DOHH2 (cell line): ENCODE data around the gene ACOT9.

Experiments
- H3F3A ChIP-seq: fragments of 200-600 bp; sonication (generic), shearing (Covaris generic); 2 replicates; pipeline ENCODE4 v1.6.0; 2016; ENCODE audit warnings: antibody characterized with exemption, mild to moderate bottlenecking; ENCODE audit not compliant: control insufficient read depth, insufficient read depth
- H3K27ac ChIP-seq: fragments of 200-600 bp; sonication (generic); 2 replicates; pipeline ENCODE4 v1.5.1; 2014; ENCODE audit warnings: low read depth, mild to moderate bottlenecking, low read length, moderate library complexity
- H3K27me3 ChIP-seq: fragments of 200-600 bp; sonication (generic); 2 replicates; pipeline ENCODE4 v1.6.1; 2014; ENCODE audit warnings: mild to moderate bottlenecking, low read length, mixed read lengths; ENCODE audit not compliant: control insufficient read depth
- H3K36me3 ChIP-seq: fragments of 200-600 bp; sonication (generic); 2 replicates; pipeline ENCODE4 v1.6.1; 2014; ENCODE audit warnings: mild to moderate bottlenecking, low read length, moderate library complexity, mixed read lengths; ENCODE audit not compliant: control insufficient read depth
- H3K4me1 ChIP-seq: fragments of 200-600 bp; sonication (generic); 2 replicates; pipeline ENCODE4 v1.6.1; 2014; ENCODE audit warnings: mild to moderate bottlenecking, low read length, mixed read lengths; ENCODE audit not compliant: control insufficient read depth
- H3K4me2 ChIP-seq: fragments of 200-600 bp; sonication (generic); 2 replicates; pipeline ENCODE4 v1.6.0; 2014; ENCODE audit warnings: mild to moderate bottlenecking, low read length, moderate library complexity
- H3K4me3 ChIP-seq: fragments of 200-600 bp; sonication (generic); 2 replicates; pipeline ENCODE4 v1.5.1; 2014; ENCODE audit warnings: mild to moderate bottlenecking, low read length, mixed read lengths
- H3K79me2 ChIP-seq: fragments of 200-600 bp; sonication (generic); 2 replicates; pipeline ENCODE4 v1.6.1; 2014; ENCODE audit warnings: mild to moderate bottlenecking, low read length, mixed read lengths; ENCODE audit not compliant: control insufficient read depth
- H3K9me2 ChIP-seq: fragments of 200-600 bp; sonication (generic); replicated peaks from 2 replicates; pipeline ENCODE4 v1.6.1; 2014; ENCODE audit warnings: mild to moderate bottlenecking, low read length, mixed read lengths; ENCODE audit not compliant: control insufficient read depth
- H3K9me3 ChIP-seq: fragments of 200-600 bp; sonication (generic); 2 replicates; pipeline ENCODE4 v1.6.1; 2014; ENCODE audit warnings: antibody characterized with exemption, low read length, mixed read lengths; ENCODE audit not compliant: control insufficient read depth, insufficient read depth
- H4K20me1 ChIP-seq: fragments of 200-600 bp; sonication (generic); 2 replicates; pipeline ENCODE4 v1.6.0; 2014; ENCODE audit warnings: low read depth, mild to moderate bottlenecking, antibody characterized with exemption, low read length, moderate library complexity; ENCODE audit not compliant: control insufficient read depth, insufficient read depth
- CTCF ChIP-seq: fragments of 200-600 bp; sonication (generic); IDR thresholded peaks from one replicate; pipeline ENCODE4 v1.5.1; 2014; ENCODE audit warnings: antibody characterized with exemption, mild to moderate bottlenecking, low read depth, low read length; ENCODE audit not compliant: poor library complexity, severe bottlenecking
- EZH2phosphoT487 ChIP-seq: fragments of 200-600 bp; sonication (generic); IDR thresholded peaks from 2 replicates; pipeline ENCODE4 v1.6.1; 2017; ENCODE audit warnings: borderline replicate concordance, mild to moderate bottlenecking, antibody characterized with exemption, low read length, moderate library complexity, mixed read lengths

The ACOT9 gene

GRCh38 chrX:23666282-23666681 is 76.8 kb downstream of the ACOT9 start:
- Histone ChIP-seq H3K27me3 (no peaks in the 10 kb centered on the region), H3K4me2 (peak overlapping the region; percentile 85), H3K36me3 (peaks cover 12% of the 10 kb centered on the region), H3K4me1 (peaks cover 26% of the 10 kb centered on the region), H3F3A (no peaks in the 10 kb centered on the region), H4K20me1 (no peaks in the 10 kb centered on the region), H3K9me3 (no peaks in the 10 kb centered on the region), H3K9me2 (no peaks in the 10 kb centered on the region), H3K27ac (no peak overlapping the region), H3K79me2 (peaks cover 35% of the 10 kb centered on the region), H3K4me3 (no peak overlapping the region)
- TF ChIP-seq EZH2phosphoT487 (no peak), CTCF (no peak)

- TF ChIP-seq EZH2phosphoT487 (no peak), CTCF (no peak)
- Histone ChIP-seq H3F3A (no peaks in the 10 kb centered on the region), H3K27ac (no peak overlapping the region)
These were observed 78.6 kb downstream of the ACOT9 start for GRCh38 chrX:23664496-23664895.

GRCh38 chrX:23662853-23663252 is 80.2 kb downstream of the ACOT9 start:
- peaks cover 5% of the 10 kb centered on the region for H3K79me2 ChIP-seq
- H3K4me1 ChIP-seq = peaks cover 17% of the 10 kb centered on the region
- no peaks in the 10 kb centered on the region for H4K20me1 ChIP-seq
- no peaks in the 10 kb centered on the region for H3K9me3 ChIP-seq
- no peak overlapping the region for H3K4me3 ChIP-seq
- no peak overlapping the region for H3K4me2 ChIP-seq
- H3K27ac ChIP-seq = no peak overlapping the region
- H3K27me3 ChIP-seq = no peaks in the 10 kb centered on the region
- no peaks in the 10 kb centered on the region for H3F3A ChIP-seq
- no peaks in the 10 kb centered on the region for H3K9me2 ChIP-seq
- no peaks in the 10 kb centered on the region for H3K36me3 ChIP-seq
- TF ChIP-seq EZH2phosphoT487 (no peak), CTCF (no peak)

More at GRCh38 chrX:23664496-23664895, 78.6 kb downstream of the ACOT9 start:
- Histone ChIP-seq H3K9me3 (no peaks in the 10 kb centered on the region), H3K4me3 (no peak overlapping the region), H4K20me1 (no peaks in the 10 kb centered on the region), H3K79me2 (peaks cover 21% of the 10 kb centered on the region), H3K9me2 (no peaks in the 10 kb centered on the region), H3K4me2 (no peak overlapping the region), H3K4me1 (peaks cover 26% of the 10 kb centered on the region), H3K36me3 (0 out of 2 replicates have a peak, but pooled peaks cover 3% of the 10 kb centered on the region), H3K27me3 (no peaks in the 10 kb centered on the region)

GRCh38 chrX:23662187-23662586 is 80.9 kb downstream of the ACOT9 start:
- no peaks in the 10 kb centered on the region for H4K20me1 ChIP-seq
- no peak overlapping the region for H3K27ac ChIP-seq

More at GRCh38 chrX:23662187-23662586, 80.9 kb downstream of the ACOT9 start:
- no peaks in the 10 kb centered on the region for H3K9me2 ChIP-seq
- TF ChIP-seq EZH2phosphoT487 (no peak), CTCF (no peak)
- no peaks in the 10 kb centered on the region for H3K27me3 ChIP-seq
- no peaks in the 10 kb centered on the region for H3F3A ChIP-seq
- H3K4me3 ChIP-seq = no peak overlapping the region
- peaks cover 17% of the 10 kb centered on the region for H3K4me1 ChIP-seq
- no peaks in the 10 kb centered on the region for H3K79me2 ChIP-seq
- H3K4me2 ChIP-seq = no peak overlapping the region
- H3K9me3 ChIP-seq = no peaks in the 10 kb centered on the region
- no peaks in the 10 kb centered on the region for H3K36me3 ChIP-seq
